Panc1 (cell line): ENCODE measurements around the gene CACNA1G.

Experiments used
- CTCF ChIP-seq: fragments of 450-650 bp; IDR thresholded peaks from 2 replicates; pipeline ENCODE4 v1.5.1; 2017; ENCODE audit warnings: mild to moderate bottlenecking
- POLR2AphosphoS5 ChIP-seq: IDR thresholded peaks from 2 replicates; pipeline ENCODE4 v1.6.1; 2012; ENCODE audit warnings: mild to moderate bottlenecking, low read depth, low read length, moderate library complexity
- REST ChIP-seq, 2 experiments: IDR thresholded peaks; 2 replicates each; pipeline ENCODE4 v1.6.1; 2011 to 2012; ENCODE audit warnings: low read depth in 2 of 2, control low read depth in 1 of 2, low read length in 1 of 2, mild to moderate bottlenecking in 1 of 2, moderate library complexity in 1 of 2; ENCODE audit not compliant: insufficient read depth in 1 of 2

- TF ChIP-seq POLR2AphosphoS5 = no peak
- TF ChIP-seq CTCF = no peak
- no peak for TF ChIP-seq REST (IDR thresholded peaks at IDR 0.05; ENCODE audit: insufficient read depth in 1 of 2, low read depth in 2 of 2, low read length in 1 of 2)
Measured at GRCh38 chr17:50672831-50673551, 112.5 kb downstream of the CACNA1G start.
